GM18909 (cell line): Measurements from ENCODE around the gene SHD.
"Not testable (repeated sequence)": the region's sequence is repeated elsewhere in the genome, so short reads cannot be mapped to it uniquely, and the experiment has no call there.

ENCODE experiments used
- ATAC-seq: cut with Tn5 transposase; IDR thresholded peaks from one replicate; pipeline ENCODE4 v1.9.1; 2021; ENCODE audit warnings: mild to moderate bottlenecking; ENCODE audit not compliant: unreplicated experiment, poor library complexity

Gene SHD

DNA sequence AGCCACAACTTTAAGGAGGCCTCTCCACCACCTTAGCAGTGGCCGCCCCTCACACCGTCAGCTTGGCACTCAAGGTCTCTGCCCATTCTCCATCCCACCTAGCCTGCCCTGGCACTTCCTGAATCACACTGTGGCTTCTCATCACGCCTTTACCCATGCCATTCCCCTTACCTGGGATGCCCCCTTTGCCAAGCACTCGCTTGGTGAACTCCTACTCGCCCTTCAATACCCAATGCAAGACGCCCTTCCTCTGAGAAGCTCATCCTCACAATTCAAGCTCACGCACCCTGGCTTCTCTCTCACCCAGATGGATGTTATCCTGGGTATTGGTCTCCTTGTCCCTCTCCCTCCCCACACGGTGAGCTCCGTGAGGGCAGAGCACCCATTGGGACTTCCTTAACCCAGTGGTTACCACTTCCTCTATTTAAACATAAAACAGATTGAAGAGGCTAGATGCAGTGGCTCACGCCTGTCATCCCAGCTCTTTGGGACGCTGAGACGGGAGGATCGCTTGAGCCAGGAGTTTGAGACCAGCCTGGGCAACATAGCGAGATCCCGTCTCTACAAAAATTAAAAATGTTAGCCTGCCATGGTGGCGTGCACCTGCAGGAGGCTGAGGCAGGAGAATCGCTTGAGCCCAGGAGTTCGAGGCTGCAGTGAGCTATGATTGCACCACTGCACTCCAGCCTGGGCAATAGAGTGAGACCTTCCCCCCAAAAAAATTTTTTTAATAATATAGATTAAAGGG, 12.6 kb upstream of the SHD start:
- ATAC-seq, result no peak

DNA sequence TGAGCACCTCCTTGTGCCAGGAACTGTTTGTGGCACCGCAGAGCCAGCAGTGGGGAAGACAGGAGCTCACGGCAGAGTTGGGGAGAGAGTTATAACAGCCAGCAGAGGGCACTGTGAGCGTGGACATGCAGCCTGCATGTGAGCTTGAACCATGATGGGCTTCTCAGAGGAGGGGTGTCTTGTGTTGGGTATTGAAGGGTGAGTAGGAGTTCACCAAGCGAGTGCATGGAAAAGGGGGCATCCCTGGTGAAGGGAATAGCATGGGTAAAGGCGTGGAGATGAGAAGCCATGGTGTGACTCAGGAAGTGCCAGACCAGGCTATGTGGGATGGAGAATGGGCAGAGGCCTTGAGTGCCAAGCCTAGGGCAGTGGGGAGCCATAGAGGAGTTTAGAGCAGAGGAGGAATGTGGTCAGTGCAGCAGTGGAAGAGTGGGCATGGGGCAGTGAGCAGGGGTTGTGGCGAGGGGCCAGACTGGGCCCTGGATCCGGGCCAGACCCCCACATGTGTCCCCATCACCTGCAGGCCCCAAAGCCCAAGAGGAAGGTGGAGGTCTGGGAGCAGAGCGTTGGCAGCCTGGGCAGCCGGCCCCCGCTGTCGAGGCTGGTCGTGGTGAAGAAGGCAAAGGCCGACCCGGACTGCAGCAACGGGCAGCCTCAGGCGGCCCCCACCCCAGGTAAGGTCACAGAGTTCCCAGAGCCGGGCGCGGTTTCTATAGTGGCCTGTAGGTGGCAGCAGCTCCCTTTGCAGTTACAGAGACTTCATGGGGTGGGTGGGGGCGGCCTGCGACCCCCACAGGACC, 11.8 kb upstream of the SHD start:
- ATAC-seq, result no peak

DNA sequence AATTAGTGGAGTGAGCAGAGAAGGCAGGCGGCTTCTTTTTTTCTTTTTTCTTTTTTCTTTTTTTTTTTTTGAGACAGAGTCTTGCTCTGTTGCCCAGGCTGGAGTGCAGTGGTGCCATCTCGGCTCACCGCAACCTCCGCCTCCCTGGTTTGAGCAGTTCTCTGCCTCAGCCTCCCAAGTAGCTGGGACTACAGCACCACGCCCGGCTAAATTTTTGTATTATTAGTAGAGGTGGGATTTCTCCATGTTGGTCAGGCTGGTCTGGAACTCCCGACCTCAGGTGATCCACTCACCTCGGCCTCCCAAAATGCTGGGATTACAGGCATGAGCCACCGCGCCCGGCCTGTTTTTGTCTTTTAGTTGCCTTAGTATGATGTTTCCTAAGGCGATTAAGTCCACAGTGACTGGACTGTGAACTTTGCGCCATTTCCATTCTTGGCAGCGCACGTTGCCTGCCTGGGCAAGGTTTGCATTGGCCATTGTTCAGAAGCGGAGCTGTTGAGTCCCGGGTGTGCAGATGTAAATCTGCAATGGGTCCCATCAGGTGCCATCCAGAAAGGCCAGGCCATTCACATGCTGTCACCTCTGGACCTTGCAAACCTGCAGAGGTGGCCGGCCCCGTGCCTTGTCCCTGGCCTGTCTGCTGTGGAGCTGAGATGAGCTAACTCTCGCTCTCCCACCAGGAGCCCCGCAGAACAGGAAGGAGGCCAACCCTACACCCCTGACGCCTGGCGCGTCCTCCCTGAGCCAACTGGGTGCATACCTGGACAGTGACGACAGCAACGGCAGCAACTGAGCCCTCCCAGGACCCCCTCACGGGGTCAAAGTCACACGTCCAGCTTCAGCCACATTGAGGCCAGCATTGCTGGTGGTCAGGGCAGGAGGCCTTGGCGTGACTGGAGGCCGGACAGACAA, 10.9 kb upstream of the SHD start:
- no peak for ATAC-seq

GRCh38 chr19:4268816-4269430, 10.1 kb upstream of the SHD start:
- ATAC-seq, result no peak

- ATAC-seq, result no peak
Measured at GRCh38 chr19:4272894-4273293, 6.2 kb upstream of the SHD start.

DNA sequence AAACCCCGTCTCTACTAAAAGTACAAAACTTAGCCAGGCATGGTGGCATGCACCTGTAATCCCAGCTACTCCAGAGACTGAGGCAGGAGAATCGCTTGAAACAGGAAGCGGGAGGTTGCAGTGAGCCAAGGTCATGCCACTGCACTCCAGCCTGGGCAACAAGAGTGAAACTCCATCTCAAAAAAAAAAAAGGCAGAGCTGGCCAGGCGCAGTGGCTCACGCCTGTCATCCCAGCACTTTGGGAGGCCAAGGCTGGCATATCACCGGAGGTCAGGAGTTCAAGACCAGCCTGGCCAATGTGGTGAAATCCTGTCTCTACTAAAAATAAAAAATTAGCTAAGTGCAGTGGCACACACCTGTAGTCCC, 4.8 kb upstream of the SHD start:
- ATAC-seq, result not testable (repeated sequence)

GRCh38 chr19:4277191-4277696, 1.8 kb upstream of the SHD start:
- ATAC-seq, result no peak

DNA sequence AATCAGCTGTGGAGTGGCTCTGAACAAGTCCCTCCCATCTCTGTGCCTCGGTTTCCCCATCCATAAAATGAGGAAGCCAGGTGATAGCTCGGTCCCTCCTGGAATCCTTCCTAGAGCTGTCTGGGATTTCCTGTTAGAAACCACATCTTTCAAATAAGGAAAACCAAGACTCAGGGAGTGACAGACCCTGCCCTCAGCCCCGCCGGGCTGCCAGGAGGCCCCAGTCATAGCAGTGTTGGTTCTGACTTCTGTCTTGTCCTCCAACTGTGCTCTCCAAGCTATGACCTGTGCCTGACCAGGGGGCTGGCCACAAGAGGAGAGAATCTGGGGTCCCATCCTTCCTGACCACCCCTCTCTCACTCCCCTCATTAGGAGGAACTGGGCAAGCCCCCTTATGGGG, 1.1 kb upstream of the SHD start:
- ATAC-seq, result no peak

DNA sequence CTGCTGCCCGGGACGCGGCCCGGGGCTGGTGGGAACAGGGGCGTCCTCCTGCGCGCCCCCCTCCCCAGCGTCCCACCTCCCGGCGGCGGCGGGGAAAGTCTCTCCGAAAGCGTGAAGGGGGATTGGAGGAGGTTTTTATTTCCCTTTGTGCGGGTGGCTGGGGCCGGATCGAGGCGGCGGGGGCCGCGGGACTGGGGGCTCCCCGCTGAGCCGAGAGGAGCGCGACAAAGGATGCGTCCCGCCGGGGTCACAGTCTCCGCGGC, 132 bp downstream of the SHD start:
- no peak for ATAC-seq

GRCh38 chr19:4279530-4280422, 710 bp downstream of the SHD start:
- no peak for ATAC-seq

- ATAC-seq, result no peak
Measured at GRCh38 chr19:4284176-4284958, 5.3 kb downstream of the SHD start.

GRCh38 chr19:4284974-4285373, 5.9 kb downstream of the SHD start:
- ATAC-seq, result no peak

- not testable (repeated sequence) for ATAC-seq
Measured at GRCh38 chr19:4286141-4286540, 7.1 kb downstream of the SHD start.

GRCh38 chr19:4288091-4288777, 9.2 kb downstream of the SHD start:
- no peak for ATAC-seq

- no peak for ATAC-seq
Measured at GRCh38 chr19:4291184-4291732, 12.2 kb downstream of the SHD start.

DNA sequence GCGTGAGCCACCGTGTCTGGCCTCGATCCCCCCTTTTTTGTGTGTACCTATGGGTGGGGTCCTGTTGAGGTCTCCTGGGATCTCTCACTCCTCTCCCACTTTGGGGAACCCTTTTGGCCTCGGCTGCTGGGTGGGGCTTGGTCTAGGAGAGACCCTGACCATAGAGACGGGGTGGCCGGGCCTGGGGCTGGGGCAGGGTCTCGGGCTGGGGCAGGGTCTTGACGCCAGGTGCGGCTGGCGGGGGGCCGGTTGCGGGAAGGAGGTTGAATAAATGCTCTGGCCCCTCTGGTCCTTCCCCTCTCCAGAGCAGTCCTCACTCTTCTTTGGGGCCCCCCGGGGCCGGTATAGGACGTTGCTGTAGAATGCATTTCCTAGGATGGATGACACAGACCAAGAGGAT, 13.4 kb downstream of the SHD start:
- no peak for ATAC-seq

- ATAC-seq, result no peak
Measured at GRCh38 chr19:4294389-4294788, 15.3 kb downstream of the SHD start.
